GM12878 (cell line): ENCODE results near the gene DUSP22. TPM values are rescaled to one million over a fixed set of nuclear protein-coding genes. Genes with fewer than 3 reads are reported as not detected.

Experiments
- BCL3 ChIP-seq: IDR thresholded peaks from 2 replicates; pipeline ENCODE4 v1.6.1; 2011; ENCODE audit warnings: borderline replicate concordance, low read depth, mild to moderate bottlenecking, moderate library complexity, low read length; ENCODE audit not compliant: insufficient read depth, poor library complexity, severe bottlenecking
- CEBPB ChIP-seq, 2 experiments: fragments of 150-350 bp in 1 of 2; IDR thresholded peaks; 2 replicates each; pipeline ENCODE4 v1.6.1; 2012 to 2014; ENCODE audit warnings: low read depth in 2 of 2, low read length in 2 of 2, borderline replicate concordance in 1 of 2, inconsistent platforms in 1 of 2
- CHD2 ChIP-seq: IDR thresholded peaks from 2 replicates; pipeline ENCODE4 v1.6.1; 2011; ENCODE audit warnings: low read depth, low read length, improper control_type of control experiment, borderline replicate concordance
- CREB1 ChIP-seq: IDR thresholded peaks from 2 replicates; pipeline ENCODE4 v1.6.1; 2012; ENCODE audit warnings: low read depth, mild to moderate bottlenecking, inconsistent platforms
- FOS ChIP-seq: IDR thresholded peaks from 3 replicates; pipeline ENCODE4 v1.6.1; 2011; ENCODE audit warnings: borderline replicate concordance; ENCODE audit not compliant: insufficient read length; ENCODE audit errors: extremely low read depth
- FOXK2 ChIP-seq: fragments of 450-650 bp; IDR thresholded peaks from 2 replicates; pipeline ENCODE4 v1.6.1; 2017; ENCODE audit warnings: mild to moderate bottlenecking, moderate library complexity
- JUND ChIP-seq: IDR thresholded peaks from 2 replicates; pipeline ENCODE4 v1.6.1; 2012; ENCODE audit warnings: low read depth, mild to moderate bottlenecking, low read length, improper control_type of control experiment, moderate library complexity
- KDM1A ChIP-seq: fragments of 200-600 bp; sonication (generic); IDR thresholded peaks from 2 replicates; pipeline ENCODE4 v1.6.1; 2016; ENCODE audit warnings: borderline replicate concordance
- LARP7 ChIP-seq: fragments of 450-650 bp; IDR thresholded peaks from 2 replicates; pipeline ENCODE4 v1.6.1; 2017; ENCODE audit warnings: mild to moderate bottlenecking
- NBN ChIP-seq: fragments of 450-650 bp; IDR thresholded peaks from 2 replicates; pipeline ENCODE4 v1.6.1; 2016
- NFIC ChIP-seq: IDR thresholded peaks from 2 replicates; pipeline ENCODE4 v1.6.1; 2012; ENCODE audit warnings: low read depth, mild to moderate bottlenecking, inconsistent platforms, low read length, moderate library complexity
- NR2C2 ChIP-seq: IDR thresholded peaks from 2 replicates; pipeline ENCODE4 v1.6.1; 2011; ENCODE audit warnings: borderline replicate concordance, low read depth; ENCODE audit not compliant: control insufficient read depth, insufficient read length
- RAD51 ChIP-seq: fragments of 450-650 bp; IDR thresholded peaks from 2 replicates; pipeline ENCODE4 v1.6.1; 2016; ENCODE audit warnings: moderate library complexity, mild to moderate bottlenecking, inconsistent platforms
- REST ChIP-seq: IDR thresholded peaks from 2 replicates; pipeline ENCODE4 v1.6.1; 2012; ENCODE audit warnings: mild to moderate bottlenecking, low read depth, low read length
- SIN3A ChIP-seq: IDR thresholded peaks from 2 replicates; pipeline ENCODE4 v1.6.1; 2012; ENCODE audit warnings: low read depth, low read length, improper control_type of control experiment
- SMARCA5 ChIP-seq: fragments of 450-650 bp; IDR thresholded peaks from 2 replicates; pipeline ENCODE4 v1.6.1; 2017; ENCODE audit warnings: mild to moderate bottlenecking
- SP1 ChIP-seq: IDR thresholded peaks from one replicate; pipeline ENCODE4 v1.6.1; 2011; ENCODE audit warnings: low read depth, low read length
- TAF1 ChIP-seq: IDR thresholded peaks from 2 replicates; pipeline ENCODE4 v1.6.1; 2011; ENCODE audit warnings: mild to moderate bottlenecking, low read depth, low read length, borderline replicate concordance
- TARDBP ChIP-seq: IDR thresholded peaks from 2 replicates; pipeline ENCODE4 v1.6.1; 2016; ENCODE audit warnings: borderline replicate concordance
- USF1 ChIP-seq: IDR thresholded peaks from 2 replicates; pipeline ENCODE4 v1.6.1; 2011; ENCODE audit warnings: borderline replicate concordance, low read depth, mild to moderate bottlenecking, moderate library complexity, mixed read lengths, low read length; ENCODE audit not compliant: insufficient read depth; ENCODE audit errors: extremely low read length
- USF2 ChIP-seq: IDR thresholded peaks from 2 replicates; pipeline ENCODE4 v1.6.1; 2011; ENCODE audit warnings: low read depth, low read length, improper control_type of control experiment, borderline replicate concordance
- ZBTB33 ChIP-seq: fragments of 450-650 bp; IDR thresholded peaks from 2 replicates; pipeline ENCODE4 v1.6.1; 2017; ENCODE audit warnings: mild to moderate bottlenecking
- polyA plus RNA-seq, 11 experiments: library from polyadenylated mRNA; depleted of rRNA in 4 of 11; unstranded in 6 of 11; stranded (reverse) in 5 of 11; fragments of >200 nt; fragmentation: Nextera tagmentation in 4 of 11; fragmentation: Illumina TruSeq in 1 of 11; extraction: Ambion mirVana in 4 of 11; extraction: Trizol in 1 of 11; gene quantifications; 1 replicate in 1 of 11; 2 replicates in 10 of 11; pipeline versions ENCODE4 v1.2.1 to v1.2.3, GENCODE V29; 2011 to 2016; ENCODE audit warnings: inconsistent platforms in 2 of 11, missing spikeins in 2 of 11, low read depth in 1 of 11
- total RNA-seq, 4 experiments: library from RNA; depleted of rRNA in 3 of 4; stranded (reverse); fragments of >200 nt in 3 of 4; fragmentation: Illumina TruSeq in 1 of 4; extraction: Trizol in 1 of 4; gene quantifications; 2 replicates each; pipeline versions ENCODE4 v1.2.1 to v1.2.3, GENCODE V29; 2013 to 2021

Gene DUSP22
- total and polyA plus RNA-seq, 10 of the 15 experiments (the other 5 are each of a cell fraction or from before 2014, with no cell fraction given), result 78.9 to 156 (median 107) TPM

GRCh38 chr6:291697-292505 is at the start of gene DUSP22 (continued):
- no peak for TF ChIP-seq RAD51
- TF ChIP-seq BCL3, result peak; percentile 92
- TF ChIP-seq USF2, result no peak
- no peak; the same call in none of the 2 replicates for TF ChIP-seq NBN
- TF ChIP-seq FOS, result no peak
- TF ChIP-seq TARDBP, result no peak
- TF ChIP-seq NFIC, result no peak
- no peak for TF ChIP-seq FOXK2
- TF ChIP-seq REST, result no peak
- TF ChIP-seq USF1, result no peak
- no peak for TF ChIP-seq SIN3A
- TF ChIP-seq ZBTB33, result no peak
- peak; percentile 36 for TF ChIP-seq CHD2
- TF ChIP-seq TAF1, result peak; percentile 62; the same call in 1 of the 2 replicates
- no peak for TF ChIP-seq CREB1
- 0 out of 2 replicates have a peak, but pooled peaks have one; percentile 44 for TF ChIP-seq JUND
- TF ChIP-seq KDM1A, result no peak
- TF ChIP-seq CEBPB (IDR thresholded peaks at IDR 0.05; ENCODE audit: borderline replicate concordance in 1 of 2, low read depth in 2 of 2, low read length in 2 of 2), result no peak
- TF ChIP-seq NR2C2, result no peak
- peak; percentile 7 for TF ChIP-seq SP1
- TF ChIP-seq LARP7, result no peak
- TF ChIP-seq SMARCA5, result no peak
